ENCODE results near the gene MED22. TPM values are rescaled to one million over a fixed set of nuclear protein-coding genes. Genes with fewer than 3 reads are reported as not detected.

MED22 gene
- total RNA-seq, result 9.4 and 39.6 TPM in 2 replicates

GRCh38 chr9:133347985-133348717 is at the start of gene MED22, which contains the start of gene RPL7A:
Gene MED22 (minus strand): TSS chr9:133348131. CDS start chr9:133346662, 1,469 bp downstream.
Gene RPL7A (plus strand): TSS chr9:133348218. CDS start chr9:133348244, 26 bp downstream.

GRCh38 chr9:133375724-133376654 is 28.1 kb upstream of the MED22 start, which contains the start of the genes STKLD1 and SURF4:
Gene STKLD1 (plus strand): TSS chr9:133376366. CDS start chr9:133376474, 108 bp downstream.
Gene SURF4 (minus strand): TSS chr9:133376060. CDS start chr9:133375969, 91 bp downstream.

DNA sequence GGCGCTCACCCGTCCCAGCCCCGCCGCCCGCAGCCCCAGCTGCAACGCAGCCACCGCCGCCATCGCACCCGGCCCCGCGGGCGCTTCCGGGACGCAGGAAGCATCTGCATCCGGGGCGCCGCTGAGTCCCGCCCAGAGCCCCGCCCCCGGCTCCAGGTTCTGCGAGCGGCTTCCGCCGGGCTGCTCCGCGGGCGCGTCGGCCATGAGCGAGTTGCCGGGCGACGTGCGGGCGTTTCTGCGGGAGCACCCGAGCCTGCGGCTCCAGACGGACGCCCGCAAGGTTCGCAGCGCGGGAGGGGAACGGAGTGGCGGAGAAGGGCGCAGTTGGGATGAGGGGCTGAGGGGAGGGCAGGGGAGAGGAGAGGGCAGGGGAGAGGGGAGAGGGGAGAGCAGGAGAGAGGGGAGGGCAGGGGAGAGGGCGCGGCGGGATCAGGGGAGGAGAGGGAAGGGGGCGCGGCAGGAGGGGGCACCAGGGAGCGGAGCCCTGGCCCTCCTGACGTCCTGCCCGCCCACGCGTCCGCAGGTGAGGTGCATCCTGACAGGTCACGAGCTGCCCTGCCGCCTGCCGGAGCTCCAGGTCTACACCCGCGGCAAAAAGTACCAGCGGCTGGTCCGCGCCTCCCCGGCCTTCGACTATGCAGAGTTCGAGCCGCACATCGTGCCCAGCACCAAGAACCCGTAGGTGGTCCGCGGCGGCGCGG is 8.6 kb upstream of the MED22 start, which contains the start of the genes SURF1 and SURF2:
Gene SURF1 (minus strand): TSS at position 97 of the 701 bp plus-strand sequence. CDS start 34 bp downstream, at position 63.
Gene SURF2 (plus strand): TSS at position 160 of the 701 bp plus-strand sequence. CDS start 43 bp downstream, at position 203.

DNA sequence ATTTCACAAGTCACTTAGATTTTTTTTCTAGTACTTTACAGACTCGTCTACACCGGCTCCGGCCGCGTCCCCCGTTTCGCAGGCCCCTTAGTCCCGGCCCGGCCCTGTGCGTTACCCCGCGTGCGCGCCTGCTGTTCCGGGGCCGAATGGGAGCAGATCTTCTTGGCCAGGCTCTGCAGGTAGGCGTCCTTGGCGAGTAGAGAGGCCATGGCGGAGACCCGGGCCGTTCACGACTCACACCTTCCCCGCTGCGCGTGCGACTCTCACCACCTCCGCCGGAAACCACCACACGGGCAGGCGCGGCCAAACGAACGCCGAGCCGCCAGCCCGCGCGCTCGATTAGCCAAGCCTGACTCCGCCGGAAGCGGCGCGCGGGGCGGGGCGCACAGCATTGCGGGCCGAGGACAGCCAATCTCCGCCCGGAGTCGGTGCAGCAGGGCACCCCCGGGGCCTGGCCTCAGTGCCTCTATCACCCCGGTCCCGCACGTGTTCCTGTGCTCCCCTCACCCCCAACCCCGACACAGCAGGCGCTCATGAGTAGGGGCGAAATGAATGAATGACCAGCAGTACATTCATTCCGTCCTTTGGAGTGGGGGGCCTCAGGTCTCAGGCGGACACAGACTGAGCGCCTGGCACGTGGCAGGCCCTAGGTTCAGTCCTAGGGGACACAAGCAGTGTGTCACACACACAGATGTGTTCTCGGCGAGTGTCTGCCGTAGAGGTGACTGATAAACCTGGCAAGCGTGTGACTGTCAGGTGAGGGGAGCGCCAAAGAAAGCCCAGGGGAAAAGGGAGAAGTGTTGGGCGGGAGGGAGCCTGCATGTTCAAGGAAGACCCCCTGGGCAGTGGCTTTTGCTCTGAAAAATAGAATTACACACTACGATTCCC is 11.8 kb downstream of the MED22 start, which contains the start of gene SURF6:
Gene SURF6 (minus strand): TSS at position 265 of the 888 bp plus-strand sequence. CDS start 56 bp downstream, at position 209.

Other genes starting within 250 kb of the MED22 start
- gene RALGDS, start 226.9 kb downstream of the MED22 start, total RNA-seq, result 32.4 and 72.4 TPM in 2 replicates
- gene GBGT1, start 184.2 kb downstream of the MED22 start, total RNA-seq, result 0.32 and 40.5 TPM in 2 replicates
- not detected in 2 replicates for gene OBP2B, start 138.9 kb downstream of the MED22 start, total RNA-seq
- 0.16 TPM in 1 of 2 replicates, not detected in the other for gene ABO, start 72.9 kb downstream of the MED22 start, total RNA-seq
- gene SURF6, start 11.9 kb downstream of the MED22 start, total RNA-seq, result 5.7 and 18.4 TPM in 2 replicates
- 1,653 and 2,260 TPM in 2 replicates for gene RPL7A, start 87 bp upstream of the MED22 start, total RNA-seq
- gene SURF1, start 8.4 kb upstream of the MED22 start, total RNA-seq, result 14.9 and 17.1 TPM in 2 replicates
- gene SURF2, start 8.4 kb upstream of the MED22 start, total RNA-seq, result 10.4 and 12.6 TPM in 2 replicates
- 233 and 341 TPM in 2 replicates for gene SURF4, start 27.9 kb upstream of the MED22 start, total RNA-seq
- 0.25 and 0.49 TPM in 2 replicates for gene STKLD1, start 28.2 kb upstream of the MED22 start, total RNA-seq
- 14.6 and 23.6 TPM in 2 replicates for gene REXO4, start 69.9 kb upstream of the MED22 start, total RNA-seq
- gene ADAMTS13, start 74.2 kb upstream of the MED22 start, total RNA-seq, result 0.49 and 3.0 TPM in 2 replicates
- 4.7 and 30.5 TPM in 2 replicates for gene CACFD1, start 111.8 kb upstream of the MED22 start, total RNA-seq
- gene SLC2A6, start 131.0 kb upstream of the MED22 start, total RNA-seq, result 30.0 and 40.0 TPM in 2 replicates
- not detected in 2 replicates for gene MYMK, start 176.8 kb upstream of the MED22 start, total RNA-seq
- gene ADAMTSL2, start 186.6 kb upstream of the MED22 start, total RNA-seq, result under 0.01 TPM in 2 replicates

Data from bladder microvascular endothelial cell (primary cell).